HG02981 (cell line): ENCODE results near the gene BICRAL.
"Not testable (repeated sequence)": the region's sequence is repeated elsewhere in the genome, so short reads cannot be mapped to it uniquely, and the experiment has no call there.

Source experiments
- ATAC-seq: cut with Tn5 transposase; IDR thresholded peaks from one replicate; pipeline ENCODE4 v1.9.1; 2021; ENCODE audit warnings: mild to moderate bottlenecking, moderate library complexity; ENCODE audit not compliant: unreplicated experiment

BICRAL gene

GRCh38 chr6:42890311-42891198, 108.7 kb downstream of the BICRAL start:
- peak; percentile 85 for ATAC-seq

GRCh38 chr6:42891199-42891722, 109.4 kb downstream of the BICRAL start:
- ATAC-seq: no peak

- not testable (repeated sequence) for ATAC-seq
Observed at GRCh38 chr6:42894041-42894828, 112.4 kb downstream of the BICRAL start.

- ATAC-seq: no peak
Observed at GRCh38 chr6:42896178-42896719, 114.4 kb downstream of the BICRAL start.

GRCh38 chr6:42898891-42899361, 117.1 kb downstream of the BICRAL start:
- no peak for ATAC-seq

GRCh38 chr6:42899871-42900270, 118.0 kb downstream of the BICRAL start:
- ATAC-seq: no peak

- ATAC-seq: peak; percentile 68
Observed at GRCh38 chr6:42901538-42901957, 119.7 kb downstream of the BICRAL start.

- not testable (repeated sequence) for ATAC-seq
Observed at GRCh38 chr6:42902429-42903263, 120.8 kb downstream of the BICRAL start.

- ATAC-seq: no peak
Observed at GRCh38 chr6:42904467-42904866, 122.6 kb downstream of the BICRAL start.

GRCh38 chr6:42907336-42907735, 125.5 kb downstream of the BICRAL start:
- ATAC-seq: no peak

- ATAC-seq: no peak
Observed at GRCh38 chr6:42909835-42910234, 128.0 kb downstream of the BICRAL start.

- ATAC-seq: no peak
Observed at GRCh38 chr6:42911171-42912021, 129.5 kb downstream of the BICRAL start.

GRCh38 chr6:42914546-42914945, 132.7 kb downstream of the BICRAL start:
- no peak for ATAC-seq

- no peak for ATAC-seq
Observed at GRCh38 chr6:42915732-42916131, 133.9 kb downstream of the BICRAL start, which contains the start of gene PTCRA. TSS of gene PTCRA (plus strand) at chr6:42916053. CDS start at chr6:42916070, 17 bp downstream.

GRCh38 chr6:42916288-42916687, 134.4 kb downstream of the BICRAL start:
- no peak for ATAC-seq
